Measurements from ENCODE around the gene CDK10.
A peak's percentile ranks its signal among the peaks of the same experiment; 100 is the strongest.
"Not testable (repeated sequence)": the region's sequence is repeated elsewhere in the genome, so short reads cannot be mapped to it uniquely, and the experiment has no call there.

The CDK10 gene

DNA sequence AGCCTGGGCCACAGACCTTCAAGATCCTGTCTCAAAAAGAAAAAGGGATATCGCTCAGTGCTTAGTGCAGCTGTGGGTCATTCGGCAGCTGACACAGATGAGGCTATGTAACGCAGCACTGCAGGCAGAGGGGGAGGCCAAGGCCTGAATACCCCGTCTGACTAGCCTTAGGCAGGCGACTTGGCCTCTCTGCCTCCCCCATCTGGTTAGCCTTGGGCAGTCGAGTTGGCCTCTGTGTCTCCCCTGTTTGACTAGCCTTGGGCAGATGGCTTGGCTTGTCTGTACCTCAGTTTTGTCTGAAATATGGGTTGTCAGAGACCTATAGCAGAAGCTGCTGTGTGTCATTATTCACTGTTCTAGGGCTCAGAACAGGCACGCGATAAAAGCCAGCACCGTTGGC lies 18.9 kb upstream of the CDK10 start:
- peak; percentile 27 for FAIRE-seq
- no peak for DNase-seq (ENCODE audit: low spot score)

DNA sequence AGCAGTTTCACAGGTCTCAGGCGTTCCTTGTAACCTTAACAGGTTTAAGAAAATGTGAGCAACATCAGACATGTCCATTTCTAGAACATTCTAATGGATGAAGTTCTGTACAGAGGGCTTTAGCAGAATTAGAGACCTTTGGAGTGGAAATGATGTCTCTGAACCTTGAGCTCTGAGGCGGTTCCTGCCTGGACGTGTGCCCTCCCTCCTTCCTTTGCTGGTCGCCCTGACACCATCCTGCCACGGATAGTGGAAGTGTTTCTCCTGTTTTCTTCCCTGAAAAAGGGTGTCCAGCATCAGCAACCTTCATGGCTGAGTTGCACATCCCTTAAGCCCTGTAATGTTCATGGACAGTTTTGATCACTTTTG lies 17.7 kb upstream of the CDK10 start:
- FAIRE-seq (no peak), DNase-seq (ENCODE audit: low spot score) (no peak)

- DNase-seq (ENCODE audit: low spot score) (no peak), FAIRE-seq (no peak)
Observed at GRCh38 chr16:89669755-89670154, 16.7 kb upstream of the CDK10 start.

- peak; percentile 42 for FAIRE-seq
- no peak for DNase-seq (ENCODE audit: low spot score)
Observed at GRCh38 chr16:89670496-89671431, 15.7 kb upstream of the CDK10 start.

- DNase-seq (ENCODE audit: low spot score); FAIRE-seq: not testable (repeated sequence)
Observed at GRCh38 chr16:89671565-89671964, 14.9 kb upstream of the CDK10 start.

DNA sequence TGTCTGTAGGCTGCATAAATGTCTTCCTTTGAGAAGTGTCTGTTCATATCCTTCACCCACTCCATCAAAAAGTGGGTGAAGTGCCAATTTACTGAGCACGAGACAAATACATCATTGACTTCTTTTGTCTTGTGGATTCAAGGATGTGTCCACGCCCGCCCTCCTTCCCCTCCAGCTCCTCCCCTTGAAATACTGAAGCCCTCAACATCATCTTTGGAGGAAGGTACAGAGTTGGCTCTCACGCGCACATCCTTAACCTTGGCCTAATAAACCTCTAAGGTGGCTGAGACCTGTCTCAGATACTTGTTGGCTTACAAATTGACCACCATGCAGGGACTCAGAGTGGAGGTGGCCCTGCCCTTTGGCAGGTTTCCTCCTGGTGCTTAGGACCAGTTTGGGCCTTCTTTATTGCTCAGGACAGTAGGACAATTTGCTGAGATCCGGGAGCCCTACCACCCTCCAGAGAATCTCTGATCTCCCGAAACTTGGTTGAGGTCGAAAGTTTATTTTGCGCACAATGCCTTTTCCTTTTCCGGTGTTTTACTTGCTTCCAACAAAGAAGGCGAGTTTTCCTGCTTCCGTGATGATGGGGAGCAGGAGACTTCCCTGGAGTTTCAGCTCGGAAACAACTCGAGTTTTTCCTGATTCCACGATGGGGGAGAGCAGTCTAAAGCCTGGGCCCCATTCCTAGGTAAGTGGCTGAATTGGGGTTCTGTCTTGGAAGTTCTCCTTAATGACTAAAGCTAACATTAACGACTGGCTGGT lies 14.1 kb upstream of the CDK10 start:
- DNase-seq (ENCODE audit: low spot score) (no peak), FAIRE-seq (no peak)

GRCh38 chr16:89678258-89678657 lies 8.2 kb upstream of the CDK10 start:
- DNase-seq (ENCODE audit: low spot score) (no peak), FAIRE-seq (no peak)

GRCh38 chr16:89685916-89686315 lies 573 bp upstream of the CDK10 start:
- DNase-seq (ENCODE audit: low spot score): no peak
- no peak for FAIRE-seq

GRCh38 chr16:89687092-89687940 lies 827 bp downstream of the CDK10 start:
- DNase-seq (ENCODE audit: low spot score): peak; percentile 43
- no peak for FAIRE-seq

- DNase-seq (ENCODE audit: low spot score) (no peak), FAIRE-seq (no peak)
Observed at GRCh38 chr16:89688395-89688794, 1.9 kb downstream of the CDK10 start.

GRCh38 chr16:89689142-89689541 lies 2.7 kb downstream of the CDK10 start:
- peak; percentile 17 for FAIRE-seq
- DNase-seq (ENCODE audit: low spot score): no peak

- not testable (repeated sequence) for FAIRE-seq; DNase-seq (ENCODE audit: low spot score)
Observed at GRCh38 chr16:89689621-89690020, 3.1 kb downstream of the CDK10 start.

DNA sequence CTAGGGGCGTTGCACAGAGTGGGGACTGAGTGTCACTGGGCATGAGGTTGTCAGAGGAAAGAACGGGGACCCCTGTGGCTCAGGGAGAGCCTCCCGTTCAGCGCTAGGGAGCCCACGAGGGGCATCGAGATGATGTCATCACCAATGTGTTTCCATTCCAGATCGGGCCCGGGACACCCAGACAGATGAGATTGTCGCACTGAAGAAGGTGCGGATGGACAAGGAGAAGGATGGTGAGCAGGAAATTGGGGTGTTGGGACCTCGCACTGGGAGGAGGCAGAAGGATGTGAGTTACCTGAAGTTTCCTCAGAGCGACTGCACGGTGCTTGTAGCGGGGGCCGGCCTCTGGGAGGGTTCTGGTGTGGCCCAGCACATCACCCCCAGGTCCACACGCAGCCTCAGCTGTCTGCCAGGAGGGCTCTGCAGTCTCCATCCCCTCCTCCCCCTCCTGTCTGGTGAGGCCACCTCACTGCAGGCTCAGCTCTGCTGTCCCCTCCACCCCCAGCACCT lies 4.0 kb downstream of the CDK10 start:
- FAIRE-seq (no peak), DNase-seq (ENCODE audit: low spot score) (no peak)

- DNase-seq (ENCODE audit: low spot score) (no peak), FAIRE-seq (no peak)
Observed at GRCh38 chr16:89691231-89691985, 4.9 kb downstream of the CDK10 start.

GRCh38 chr16:89691986-89692569 lies 5.6 kb downstream of the CDK10 start:
- FAIRE-seq (no peak), DNase-seq (ENCODE audit: low spot score) (no peak)

- FAIRE-seq: peak; percentile 55
Observed at GRCh38 chr16:89693289-89693731, 6.8 kb downstream of the CDK10 start.

DNA sequence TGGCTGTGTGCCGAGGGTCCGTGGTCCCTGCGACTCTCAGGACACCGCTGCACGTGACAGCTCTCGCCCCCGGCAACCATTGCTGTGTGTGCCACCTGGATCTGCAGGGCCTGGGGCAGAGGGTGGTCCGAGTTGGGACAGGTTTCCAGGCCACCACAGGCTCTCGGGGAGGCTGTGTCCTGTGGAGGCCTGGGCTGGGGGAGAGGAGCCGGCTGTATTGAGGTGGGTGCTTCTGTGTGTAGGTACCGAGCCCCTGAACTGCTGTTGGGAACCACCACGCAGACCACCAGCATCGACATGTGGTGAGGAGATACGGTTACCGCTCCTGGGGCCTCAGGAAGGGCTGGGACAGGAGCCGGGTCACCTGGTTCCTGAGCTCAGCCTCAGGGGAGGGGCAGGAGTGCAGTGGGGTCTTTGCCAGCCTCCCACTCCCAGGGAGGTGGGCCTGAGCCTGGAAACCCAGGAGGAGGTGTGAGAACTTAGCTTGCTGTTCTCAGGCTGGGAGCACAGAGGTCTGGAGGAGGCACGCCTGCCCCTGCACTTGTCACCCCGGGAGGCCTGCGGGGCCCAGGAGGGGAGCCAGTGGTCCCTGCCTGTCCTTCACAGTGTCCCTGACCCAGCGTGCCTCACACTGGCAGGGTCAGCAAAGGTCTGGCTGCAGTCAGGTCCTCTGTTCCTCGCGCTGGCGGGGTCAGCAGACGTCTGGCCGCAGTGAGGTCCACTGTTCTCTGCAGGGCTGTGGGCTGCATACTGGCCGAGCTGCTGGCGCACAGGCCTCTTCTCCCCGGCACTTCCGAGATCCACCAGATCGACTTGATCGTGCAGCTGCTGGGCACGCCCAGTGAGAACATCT lies 7.7 kb downstream of the CDK10 start:
- no peak for FAIRE-seq

More at GRCh38 chr16:89693289-89693731, 6.8 kb downstream of the CDK10 start:
- no peak for DNase-seq (ENCODE audit: low spot score)

DNA sequence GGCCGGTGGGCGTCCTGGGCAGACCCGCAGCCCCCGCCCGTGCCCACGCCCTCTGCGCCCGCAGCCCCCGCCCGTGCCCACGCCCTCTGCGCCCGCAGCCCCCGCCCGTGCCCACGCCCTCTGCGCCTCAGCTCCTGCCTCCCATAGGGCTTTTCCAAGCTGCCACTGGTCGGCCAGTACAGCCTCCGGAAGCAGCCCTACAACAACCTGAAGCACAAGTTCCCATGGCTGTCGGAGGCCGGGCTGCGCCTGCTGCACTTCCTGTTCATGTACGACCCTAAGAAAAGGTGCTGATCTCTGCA lies 8.2 kb downstream of the CDK10 start:
- DNase-seq (ENCODE audit: low spot score); FAIRE-seq: not testable (repeated sequence)

More for the DNA sequence above, 7.7 kb downstream of the CDK10 start:
- no peak for DNase-seq (ENCODE audit: low spot score)
